HG02870 (cell line): Measurements from ENCODE around the gene TRIM59.
A peak's percentile ranks its signal among the peaks of the same experiment; 100 is the strongest.

ENCODE experiments used
- ATAC-seq: cut with Tn5 transposase; IDR thresholded peaks from one replicate; pipeline ENCODE4 v1.9.1; 2021; ENCODE audit warnings: mild to moderate bottlenecking, moderate library complexity; ENCODE audit not compliant: unreplicated experiment

The TRIM59 gene

GRCh38 chr3:160403796-160404470, 45.7 kb downstream of the TRIM59 start:
- ATAC-seq = no peak

- ATAC-seq = no peak
These were observed 46.5 kb downstream of the TRIM59 start for GRCh38 chr3:160403028-160403545.

DNA sequence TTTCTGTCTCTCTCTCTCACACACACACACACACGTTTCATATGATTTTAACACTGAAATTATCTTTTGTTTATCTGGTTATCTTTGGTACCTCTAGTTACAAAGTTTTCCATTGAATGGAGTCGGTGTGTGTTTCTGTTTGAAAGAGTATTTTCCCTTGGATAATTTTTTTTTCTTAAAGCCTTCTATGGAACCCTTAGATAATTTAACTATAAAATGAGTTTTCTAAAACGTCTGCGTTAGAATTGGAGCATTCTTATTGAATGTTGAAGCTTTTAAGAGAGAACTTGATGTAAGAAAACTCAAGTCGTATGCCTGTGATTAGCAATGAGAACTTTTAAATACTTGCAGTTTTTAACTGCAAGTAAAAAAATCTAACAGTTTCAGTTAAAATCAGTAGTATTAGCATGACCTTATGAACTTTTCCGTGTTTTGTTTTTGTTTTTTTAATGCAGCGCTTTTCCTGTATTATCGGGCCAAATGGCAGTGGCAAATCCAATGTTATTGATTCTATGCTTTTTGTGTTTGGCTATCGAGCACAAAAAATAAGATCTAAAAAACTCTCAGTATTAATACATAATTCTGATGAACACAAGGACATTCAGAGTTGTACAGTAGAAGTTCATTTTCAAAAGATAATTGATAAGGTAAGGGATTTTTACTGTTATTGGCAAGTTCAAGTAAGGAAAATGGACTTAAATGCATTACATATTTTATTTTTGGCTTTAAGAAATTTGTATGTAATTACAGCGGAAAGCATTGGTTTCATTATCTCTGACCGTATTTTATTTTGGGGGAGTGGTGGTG, 47.2 kb downstream of the TRIM59 start:
- no peak for ATAC-seq

GRCh38 chr3:160401291-160402095, 48.1 kb downstream of the TRIM59 start:
- ATAC-seq = no peak

DNA sequence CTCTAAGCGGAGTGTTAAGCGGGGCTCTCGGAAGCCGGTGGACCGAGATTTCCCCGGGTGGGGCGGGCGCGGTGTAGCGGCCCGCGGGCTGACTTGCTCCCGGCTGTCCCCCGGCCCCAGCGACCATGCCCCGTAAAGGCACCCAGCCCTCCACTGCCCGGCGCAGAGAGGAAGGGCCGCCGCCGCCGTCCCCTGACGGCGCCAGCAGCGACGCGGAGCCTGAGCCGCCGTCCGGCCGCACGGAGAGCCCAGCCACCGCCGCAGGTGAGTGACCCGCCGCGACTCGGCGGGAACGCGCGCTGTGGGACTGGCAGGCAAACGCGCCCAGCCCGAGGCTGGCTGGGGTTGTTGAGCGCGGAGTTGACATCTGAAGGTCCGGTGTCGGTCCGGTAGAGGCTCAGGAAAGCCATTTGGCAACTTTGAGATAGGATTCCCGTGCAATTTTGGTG, 48.9 kb downstream of the TRIM59 start:
- no peak for ATAC-seq

GRCh38 chr3:160400030-160400701, 49.4 kb downstream of the TRIM59 start:
- ATAC-seq = no peak

DNA sequence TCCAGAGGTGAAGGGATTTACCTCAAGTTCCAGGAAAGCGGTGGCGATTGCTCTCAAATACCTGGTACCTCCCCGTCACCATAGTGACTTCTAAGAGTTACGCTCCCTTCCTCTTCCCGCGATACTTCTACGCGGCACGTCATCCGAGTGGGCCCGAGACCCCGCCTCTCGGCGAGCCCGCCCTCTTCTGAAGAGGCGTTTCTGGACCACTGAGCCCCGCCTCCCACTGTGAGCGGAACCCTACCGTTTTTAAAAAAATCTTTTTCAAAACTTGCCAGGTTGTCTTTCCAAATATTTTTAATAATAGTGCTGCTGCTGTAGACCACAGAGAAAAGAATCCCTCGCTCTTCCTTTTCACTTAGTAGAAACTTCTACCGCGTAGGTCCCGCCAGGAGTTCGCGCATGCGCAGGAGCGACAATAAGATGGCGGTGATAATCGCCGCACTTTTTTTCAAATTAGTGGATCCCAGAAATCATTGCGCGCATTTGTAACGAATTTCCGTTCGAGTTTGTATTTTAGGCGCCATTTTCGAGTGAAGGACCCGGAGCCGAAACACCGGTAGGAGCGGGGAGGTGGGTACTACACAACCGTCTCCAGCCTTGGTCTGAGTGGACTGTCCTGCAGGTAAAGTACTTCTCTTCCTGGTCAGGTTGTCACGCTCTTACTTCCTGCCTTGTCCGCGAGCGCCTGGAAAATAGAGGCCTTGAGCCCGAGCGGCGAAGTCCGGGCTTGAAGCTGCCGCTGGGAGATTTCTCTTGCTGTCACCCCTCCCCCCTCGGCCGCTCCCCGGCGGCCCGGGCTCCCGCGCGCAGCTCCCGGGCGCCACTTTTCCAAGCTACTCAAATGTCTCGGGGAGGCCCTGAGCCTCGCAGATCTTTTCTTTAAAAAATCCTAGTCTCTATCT, 50.2 kb downstream of the TRIM59 start, which contains the start of the genes IFT80 and SMC4:
Gene IFT80, minus strand, starts transcription at position 101 of the 905 bp plus-strand sequence. CDS start 14,625 bp downstream, outside the sequence.
Gene SMC4, plus strand, starts transcription at position 526 of the 905 bp plus-strand sequence. CDS start 1,177 bp downstream, outside the sequence.
- peak; percentile 92 for ATAC-seq

DNA sequence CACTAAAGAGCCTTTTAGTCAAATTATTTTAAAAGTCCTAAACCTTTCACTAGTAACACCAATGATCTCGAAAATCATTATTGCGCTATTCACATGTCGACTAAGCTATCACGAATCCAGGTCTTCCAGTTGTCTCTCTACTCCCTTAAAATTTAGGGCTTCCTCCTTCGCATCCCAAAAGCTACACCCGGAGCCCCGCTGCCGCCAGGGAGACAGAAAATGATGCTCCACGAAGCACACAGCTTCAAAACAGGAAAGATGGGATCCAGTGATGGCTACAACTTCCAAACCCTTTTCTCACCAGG, 50.8 kb downstream of the TRIM59 start:
- ATAC-seq = peak; percentile 6

- ATAC-seq = no peak
These were observed 54.3 kb downstream of the TRIM59 start for GRCh38 chr3:160395297-160395696.

DNA sequence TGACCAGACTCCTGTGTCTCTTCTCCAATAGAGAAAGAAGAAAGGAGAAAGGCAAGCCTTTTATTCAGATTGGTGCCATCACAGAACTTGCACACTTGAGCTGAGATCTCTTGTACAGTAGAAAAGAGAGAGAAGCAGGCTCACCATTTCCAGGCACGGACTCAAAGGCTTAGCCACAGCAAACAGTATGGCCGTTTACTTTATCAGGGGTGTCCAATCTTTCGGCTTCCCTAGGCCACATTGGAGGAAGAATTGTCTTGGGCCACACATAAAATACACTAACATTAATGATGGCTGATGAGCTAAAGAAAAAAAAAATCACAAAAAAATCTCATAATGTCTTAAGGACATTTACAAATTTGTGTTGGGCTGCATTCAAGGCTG, 55.6 kb downstream of the TRIM59 start:
- ATAC-seq = no peak

DNA sequence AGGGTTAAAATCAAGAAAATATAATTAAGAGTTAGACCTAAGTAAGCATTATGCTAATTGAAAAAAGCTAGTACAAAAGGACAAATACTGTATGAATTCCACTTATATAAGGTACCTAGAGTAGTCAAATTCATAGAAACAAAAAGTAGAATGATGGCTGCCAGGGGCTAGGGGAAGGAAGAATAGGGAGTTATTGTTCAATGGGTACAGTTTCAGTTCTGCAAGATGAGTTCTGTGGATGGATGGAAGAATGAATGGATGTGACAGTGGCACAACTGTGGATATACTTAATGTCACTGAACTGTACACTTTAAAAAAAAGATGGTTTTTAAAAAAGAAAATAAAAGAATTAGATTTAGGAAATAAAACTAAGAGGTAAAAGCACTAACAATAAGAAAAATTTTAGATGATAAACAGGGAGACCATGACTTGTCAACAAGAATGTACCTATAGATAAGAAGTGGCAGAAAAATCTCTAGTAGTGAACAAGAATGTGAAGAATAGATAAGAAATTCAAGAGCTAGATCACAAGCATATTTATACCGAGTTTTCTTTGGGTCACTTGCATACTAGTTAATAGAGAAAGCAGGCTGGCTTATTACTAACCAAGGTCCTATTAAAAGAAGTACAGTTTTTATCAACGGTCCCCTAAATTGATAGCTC, 56.1 kb downstream of the TRIM59 start:
- ATAC-seq = no peak

GRCh38 chr3:160392798-160393197, 56.8 kb downstream of the TRIM59 start:
- no peak for ATAC-seq

DNA sequence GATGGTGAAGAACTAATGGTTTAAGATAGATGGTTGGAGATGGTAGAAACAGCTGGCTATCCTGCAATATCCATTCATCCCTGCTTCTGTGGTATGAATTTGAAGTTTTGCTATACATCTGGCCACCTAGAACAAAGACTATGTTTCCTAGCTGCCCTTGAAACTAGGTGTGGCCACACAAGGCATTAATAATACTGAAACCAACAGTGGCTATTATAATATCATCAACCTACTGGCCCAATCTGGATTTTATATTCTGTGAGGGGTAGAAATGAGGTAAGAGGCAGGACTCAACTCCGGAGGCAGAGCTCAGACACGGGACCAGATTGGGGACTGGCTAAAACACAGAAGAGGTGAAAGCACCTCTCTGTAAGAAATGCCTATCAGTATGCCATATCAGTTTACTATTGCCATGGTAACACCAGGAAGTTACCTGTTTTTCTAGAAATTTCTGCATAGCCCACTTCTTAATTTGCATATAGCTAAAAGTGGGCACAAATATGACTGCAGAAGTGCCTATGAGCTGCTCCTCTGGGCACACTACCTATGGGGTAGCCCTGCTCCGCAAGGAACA, 58.9 kb downstream of the TRIM59 start:
- peak; percentile 57 for ATAC-seq
